OCI-LY7 (cell line): ENCODE results near the gene HK2. TPM values are rescaled to one million over a fixed set of nuclear protein-coding genes. Genes with fewer than 3 reads are reported as not detected.

Source experiments
- BruUV-seq: library from RNA; stranded (reverse); fragments of 400-500 nt; replicated peaks from 2 replicates; lab custom pipeline; 2021; lab: Mats Ljungman, UMichigan
- CTCF ChIA-PET: fragments of 300-600 bp; sonication (Branson Sonifier 250); formaldehyde crosslinking; loops from one replicate; lab custom pipeline; 2022; ENCODE audit warnings: antibody characterized with exemption; ENCODE audit not compliant: unreplicated experiment; lab: Charles Lee
- POLR2A ChIA-PET: fragments of 300-600 bp; sonication (Branson Sonifier 250); formaldehyde crosslinking; loops from one replicate; lab custom pipeline; 2022; ENCODE audit warnings: antibody characterized with exemption; lab: Charles Lee
- DNase-seq: peaks from one replicate; pipeline ENCODE4 v3.0.0-alpha.2; 2015; ENCODE audit warnings: low spot score
- H2AFZ ChIP-seq: fragments of 200-600 bp; sonication (generic), shearing (Covaris generic); 2 replicates; pipeline ENCODE4 v1.6.1; 2014; ENCODE audit warnings: mild to moderate bottlenecking, antibody characterized with exemption, low read length, moderate library complexity
- H3K27ac ChIP-seq: fragments of 200-600 bp; sonication (generic); 2 replicates; pipeline ENCODE4 v1.5.1; 2014; ENCODE audit warnings: mixed run types, low read depth, mild to moderate bottlenecking, moderate library complexity, low read length, inconsistent platforms; ENCODE audit not compliant: poor library complexity, severe bottlenecking
- H3K36me3 ChIP-seq: fragments of 200-600 bp; sonication (generic); 2 replicates; pipeline ENCODE4 v1.6.1; 2014; ENCODE audit warnings: mild to moderate bottlenecking, antibody characterized with exemption, low read length, moderate library complexity, mixed read lengths; ENCODE audit not compliant: insufficient read depth
- H3K4me1 ChIP-seq: fragments of 200-600 bp; sonication (generic); 2 replicates; pipeline ENCODE4 v1.5.1; 2014; ENCODE audit warnings: mild to moderate bottlenecking, low read length; ENCODE audit not compliant: insufficient read depth, poor library complexity, severe bottlenecking
- H3K4me2 ChIP-seq: fragments of 200-600 bp; sonication (generic); 2 replicates; pipeline ENCODE4 v1.6.1; 2014; ENCODE audit warnings: mild to moderate bottlenecking, low read length
- H3K4me3 ChIP-seq: fragments of 200-600 bp; sonication (generic); 2 replicates; pipeline ENCODE4 v1.5.1; 2014; ENCODE audit warnings: mild to moderate bottlenecking, low read depth, low read length; ENCODE audit not compliant: poor library complexity, severe bottlenecking
- H3K79me2 ChIP-seq: fragments of 200-600 bp; sonication (generic); 2 replicates; pipeline ENCODE4 v1.6.1; 2016; ENCODE audit warnings: low read depth, mild to moderate bottlenecking, low read length, moderate library complexity, mixed read lengths; ENCODE audit not compliant: insufficient read depth
- H3K9me2 ChIP-seq: fragments of 200-600 bp; sonication (generic); 2 replicates; pipeline ENCODE4 v1.6.1; 2016; ENCODE audit warnings: mild to moderate bottlenecking, low read length, mixed read lengths; ENCODE audit not compliant: insufficient read depth
- H3K9me3 ChIP-seq: fragments of 200-600 bp; sonication (generic); 2 replicates; pipeline ENCODE4 v1.6.1; 2014; ENCODE audit warnings: mild to moderate bottlenecking, mixed run types, low read length, mixed read lengths
- H4K20me1 ChIP-seq: fragments of 200-600 bp; sonication (generic); 2 replicates; pipeline ENCODE4 v1.6.1; 2014; ENCODE audit warnings: mild to moderate bottlenecking, antibody characterized with exemption, low read length, moderate library complexity, mixed read lengths; ENCODE audit not compliant: insufficient read depth
- CTCF ChIP-seq: fragments of 200-600 bp; sonication (generic); conservative IDR thresholded peaks from 2 replicates; pipeline ENCODE4 v1.5.1; 2014; ENCODE audit warnings: mild to moderate bottlenecking, antibody characterized with exemption, low read length, moderate library complexity, mixed read lengths
- EZH2phosphoT487 ChIP-seq: fragments of 200-600 bp; sonication (generic); IDR thresholded peaks from 2 replicates; pipeline ENCODE4 v1.6.1; 2018; ENCODE audit warnings: low read depth, borderline replicate concordance, mild to moderate bottlenecking, mixed run types, antibody characterized with exemption, low read length, moderate library complexity, mixed read lengths
- intact Hi-C: fragments of 100-400 bp; cut with micrococcal nuclease; formaldehyde crosslinking; loops from one replicate; pipeline ENCODE4 v1.10.0; 2022; ENCODE audit not compliant: unreplicated experiment
- total RNA-seq, 2 experiments: library from RNA; depleted of rRNA in 1 of 2; stranded (reverse); fragments of >200 nt in 1 of 2; shearing (Covaris generic) in 1 of 2; gene quantifications; 2 replicates each; pipeline ENCODE4 v1.2.3, GENCODE V29; 2014 to 2022

Gene HK2
- total RNA-seq, 2 experiments from 2014 or later, result 8.6 to 50.5 TPM

DNA sequence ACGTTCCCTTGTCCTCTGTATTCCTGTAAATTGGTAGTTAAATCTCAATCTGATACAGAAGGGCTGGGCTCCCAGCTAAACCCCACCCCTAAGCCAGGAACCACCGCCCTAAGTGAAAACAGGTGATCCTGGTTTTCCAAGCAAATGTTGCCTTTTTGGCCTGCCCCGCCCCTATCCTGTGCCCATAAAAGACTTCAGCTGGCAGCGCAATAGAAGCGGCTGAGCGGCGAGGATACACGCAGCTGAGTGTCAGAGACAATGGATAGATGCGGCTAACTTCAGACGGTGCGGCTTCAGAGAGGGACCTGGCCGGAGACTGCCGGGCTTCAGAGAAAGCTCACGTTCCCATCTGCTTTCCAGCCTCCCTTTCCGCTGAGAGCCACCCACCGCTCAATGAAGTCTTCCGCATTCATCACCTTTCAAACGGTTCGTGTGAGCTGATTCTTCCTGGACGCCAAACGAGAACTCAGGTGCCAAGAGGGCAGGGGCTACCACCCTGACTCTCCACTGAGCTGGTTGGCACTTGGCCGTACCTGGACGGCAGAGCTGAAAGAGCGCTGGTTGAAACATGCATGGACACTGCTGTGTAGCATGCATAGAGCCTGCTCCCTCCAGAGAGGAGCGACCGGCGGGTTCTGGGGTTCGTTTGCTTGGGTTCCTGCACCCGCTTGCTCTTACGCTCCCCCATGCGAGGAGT is 75.0 kb downstream of the HK2 start:
- H3K4me1 ChIP-seq, result no peaks in the 10 kb centered on the region
- H3K4me3 ChIP-seq, result no peak overlapping the region
- intact Hi-C loops, result loop anchor here (10.0 kb wide), 1 partner anchor 716 kb away; no protein-coding TSS in a partner anchor
- H3K4me2 ChIP-seq, result no peak overlapping the region
- no peak overlapping the region for H2AFZ ChIP-seq
- DNase-seq, result no peak
- no peaks in the 10 kb centered on the region for H3K9me3 ChIP-seq
- CTCF ChIA-PET, result no interaction called here
- no peaks in the 10 kb centered on the region; the same call in 1 of the 2 replicates for H3K79me2 ChIP-seq
- no peak overlapping the region for H3K27ac ChIP-seq
- TF ChIP-seq EZH2phosphoT487 (no peak), CTCF (no peak)
- H3K9me2 ChIP-seq, result no peaks in the 10 kb centered on the region
- no peaks in the 10 kb centered on the region for H4K20me1 ChIP-seq
- no TSS peak for BruUV-seq
- POLR2A ChIA-PET, result interaction anchor here (0.6 kb wide), 1 partner anchor 11 kb away, joined by 3 read pairs; no protein-coding TSS in a partner anchor
- H3K36me3 ChIP-seq, result no peaks in the 10 kb centered on the region

DNA sequence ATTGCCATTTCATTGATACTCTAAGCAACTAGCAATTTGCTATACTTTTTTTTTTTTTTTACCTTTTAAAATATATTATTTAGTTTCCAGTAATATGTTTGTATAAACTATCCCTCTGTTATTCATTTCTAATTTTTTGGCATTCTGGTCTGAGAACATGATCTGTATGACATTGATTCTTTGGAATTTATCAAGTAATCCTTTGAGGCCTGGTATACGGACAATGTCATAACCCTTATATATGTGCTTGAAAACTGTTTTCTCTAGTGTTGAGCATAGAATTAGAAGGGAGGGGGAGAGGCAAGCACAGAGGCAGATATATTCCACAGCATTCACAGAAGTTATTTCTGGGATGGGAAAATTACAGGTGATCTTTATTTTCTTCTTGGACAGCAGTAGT is 76.3 kb downstream of the HK2 start:
- H3K4me2 ChIP-seq, result no peak overlapping the region
- no peak overlapping the region for H3K4me3 ChIP-seq
- intact Hi-C loops, result no loop called here
- H3K36me3 ChIP-seq, result no peaks in the 10 kb centered on the region
- H3K4me1 ChIP-seq, result no peaks in the 10 kb centered on the region
- no peak overlapping the region for H3K27ac ChIP-seq
- ChIA-PET POLR2A (no interaction called here), CTCF (no interaction called here)
- no peak for TF ChIP-seq CTCF
- no peak for TF ChIP-seq EZH2phosphoT487
- no peaks in the 10 kb centered on the region for H3K79me2 ChIP-seq
- H2AFZ ChIP-seq, result no peak overlapping the region
- no TSS peak for BruUV-seq
- no peak for DNase-seq
- no peaks in the 10 kb centered on the region for H4K20me1 ChIP-seq
- no peaks in the 10 kb centered on the region for H3K9me2 ChIP-seq
- H3K9me3 ChIP-seq, result no peaks in the 10 kb centered on the region

DNA sequence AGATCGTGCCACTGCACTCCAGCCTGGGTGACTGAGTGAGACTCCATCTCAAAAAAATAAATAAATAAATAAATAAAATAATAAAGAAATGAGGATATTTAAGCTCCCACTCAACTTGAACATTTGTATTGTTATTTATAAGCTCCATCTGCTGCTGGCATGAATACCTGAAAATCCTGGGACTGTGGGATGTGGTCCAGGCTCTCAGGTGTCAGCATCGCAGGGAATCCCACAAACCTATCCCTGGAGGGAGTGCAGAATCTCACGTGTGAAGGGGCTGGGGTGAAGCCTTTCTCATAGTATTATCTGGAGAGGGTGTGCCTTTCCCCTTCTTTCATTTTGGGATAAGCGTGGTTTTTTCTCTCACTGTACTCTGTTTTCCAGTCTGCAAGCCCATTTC is 77.1 kb downstream of the HK2 start:
- H3K9me2 ChIP-seq, result no peaks in the 10 kb centered on the region
- no TSS peak for BruUV-seq
- no peak overlapping the region for H2AFZ ChIP-seq
- no peaks in the 10 kb centered on the region for H3K36me3 ChIP-seq
- ChIA-PET CTCF (no interaction called here), POLR2A (interaction anchor here (0.5 kb wide), 1 partner anchor 14 kb away, joined by 3 read pairs; no protein-coding TSS in a partner anchor)
- intact Hi-C loops, result no loop called here
- H4K20me1 ChIP-seq, result no peaks in the 10 kb centered on the region
- H3K79me2 ChIP-seq, result no peaks in the 10 kb centered on the region
- TF ChIP-seq CTCF, result no peak
- TF ChIP-seq EZH2phosphoT487, result no peak
- no peaks in the 10 kb centered on the region for H3K4me1 ChIP-seq
- no peak overlapping the region for H3K4me2 ChIP-seq
- H3K27ac ChIP-seq, result no peak overlapping the region
- H3K9me3 ChIP-seq, result no peaks in the 10 kb centered on the region
- no peak overlapping the region for H3K4me3 ChIP-seq
- no peak for DNase-seq
